GM23338 (cell line): ENCODE data around the gene PEA15. TPM values are rescaled to one million over a fixed set of nuclear protein-coding genes. Genes with fewer than 3 reads are reported as not detected.

Source experiments
- ATAC-seq: fragments of 200-7000 bp; cut with Tn5 transposase; 3 replicates; pipeline ENCODE4 v1.9.1; 2020
- DNase-seq: peaks from one replicate; pipeline ENCODE4 v3.0.0-alpha.2; 2015; ENCODE audit warnings: low spot score
- H2AFZ ChIP-seq: fragments of 200-600 bp; sonication (generic); 2 replicates; pipeline ENCODE4 v1.8.0; 2016; ENCODE audit warnings: antibody characterized with exemption, mild to moderate bottlenecking, moderate library complexity
- H3F3A ChIP-seq: fragments of 200-600 bp; sonication (generic); replicated peaks from 2 replicates; pipeline ENCODE4 v1.8.0; 2017; ENCODE audit warnings: antibody characterized with exemption, mixed run types, low read depth
- H3K27ac ChIP-seq: fragments of 200-600 bp; sonication (generic); 2 replicates; pipeline ENCODE4 v1.6.1; 2016; ENCODE audit warnings: low read depth
- H3K27me3 ChIP-seq: fragments of 200-600 bp; sonication (generic); 2 replicates; pipeline ENCODE4 v1.8.0; 2016; ENCODE audit warnings: mild to moderate bottlenecking, mixed run types, moderate library complexity; ENCODE audit not compliant: insufficient read depth
- H3K36me3 ChIP-seq: fragments of 200-600 bp; sonication (generic); 2 replicates; pipeline ENCODE4 v1.8.0; 2016; ENCODE audit warnings: mild to moderate bottlenecking; ENCODE audit not compliant: insufficient read depth
- H3K4me1 ChIP-seq: fragments of 200-600 bp; sonication (generic); 2 replicates; pipeline ENCODE4 v1.8.0; 2016; ENCODE audit warnings: mild to moderate bottlenecking, moderate library complexity; ENCODE audit not compliant: insufficient read depth
- H3K4me2 ChIP-seq: fragments of 200-600 bp; sonication (generic); 2 replicates; pipeline ENCODE4 v1.7.1; 2017; ENCODE audit warnings: mixed run types
- H3K4me3 ChIP-seq: fragments of 200-600 bp; sonication (generic); 2 replicates; pipeline ENCODE4 v1.6.1; 2016; ENCODE audit warnings: mixed run types
- H3K79me2 ChIP-seq: fragments of 200-600 bp; sonication (generic); replicated peaks from 2 replicates; pipeline ENCODE4 v1.8.0; 2017; ENCODE audit warnings: mild to moderate bottlenecking; ENCODE audit not compliant: insufficient read depth
- H3K9me2 ChIP-seq: fragments of 200-600 bp; sonication (generic); 2 replicates; pipeline ENCODE4 v1.8.0; 2017; ENCODE audit not compliant: insufficient read depth
- H4K20me1 ChIP-seq: fragments of 200-600 bp; sonication (generic); replicated peaks from 2 replicates; pipeline ENCODE4 v1.8.0; 2017; ENCODE audit warnings: mild to moderate bottlenecking; ENCODE audit not compliant: insufficient read depth
- H3K27ac Mint-ChIP-seq: 2 replicates; pipeline ENCODE4 v1.8.0; 2020; ENCODE audit warnings: inconsistent platforms, mild to moderate bottlenecking, moderate library complexity, mixed read lengths
- H3K27me3 Mint-ChIP-seq: 3 replicates; pipeline ENCODE4 v1.8.0; 2022; ENCODE audit warnings: low read depth, mild to moderate bottlenecking, moderate library complexity, mixed read lengths, inconsistent platforms; ENCODE audit not compliant: insufficient read depth, poor library complexity
- H3K36me3 Mint-ChIP-seq: 3 replicates; pipeline ENCODE4 v1.8.0; 2021; ENCODE audit warnings: low read depth, mild to moderate bottlenecking, inconsistent platforms, moderate library complexity, mixed read lengths
- H3K4me1 Mint-ChIP-seq: 3 replicates; pipeline ENCODE4 v1.8.0; 2020; ENCODE audit warnings: mild to moderate bottlenecking, inconsistent platforms, mixed read lengths
- H3K4me3 Mint-ChIP-seq: 3 replicates; pipeline ENCODE4 v1.8.0; 2021; ENCODE audit warnings: moderate library complexity, mild to moderate bottlenecking, inconsistent platforms, mixed read lengths
- H3K9me3 Mint-ChIP-seq: 3 replicates; pipeline ENCODE4 v1.8.0; 2020; ENCODE audit warnings: moderate library complexity, mild to moderate bottlenecking, inconsistent platforms, mixed read lengths
- CREB1 ChIP-seq: fragments of 250-450 bp; sonication (Bioruptor Pico); IDR thresholded peaks from 2 replicates; pipeline ENCODE4 v1.5.0; 2020; ENCODE audit warnings: low read depth, mild to moderate bottlenecking, moderate library complexity
- EZH2 ChIP-seq: fragments of 200-600 bp; sonication (generic); IDR thresholded peaks from one replicate; pipeline ENCODE4 v1.8.0; 2017; ENCODE audit warnings: antibody characterized with exemption, mild to moderate bottlenecking, low read depth; ENCODE audit not compliant: unreplicated experiment
- EZH2phosphoT487 ChIP-seq: fragments of 200-600 bp; sonication (generic); IDR thresholded peaks from one replicate; pipeline ENCODE4 v1.8.1; 2018; ENCODE audit warnings: antibody characterized with exemption; ENCODE audit not compliant: unreplicated experiment
- JUNB ChIP-seq: IDR thresholded peaks from one replicate; pipeline ENCODE4 v1.6.1; 2016; ENCODE audit warnings: antibody characterized with exemption; ENCODE audit not compliant: unreplicated experiment
- NANOG ChIP-seq: IDR thresholded peaks from 2 replicates; pipeline ENCODE4 v1.6.1; 2016; ENCODE audit warnings: antibody characterized with exemption, borderline replicate concordance
- POLR2AphosphoS5 ChIP-seq: IDR thresholded peaks from 2 replicates; pipeline ENCODE4 v1.6.1; 2016; ENCODE audit warnings: antibody characterized with exemption, low read depth
- REST ChIP-seq: IDR thresholded peaks from one replicate; pipeline ENCODE4 v1.6.1; 2018; ENCODE audit warnings: antibody characterized with exemption; ENCODE audit not compliant: unreplicated experiment
- STAT1 ChIP-seq: IDR thresholded peaks from one replicate; pipeline ENCODE4 v1.6.1; 2016; ENCODE audit warnings: antibody characterized with exemption; ENCODE audit not compliant: unreplicated experiment
- ZNF114 ChIP-seq: fragments of 250-450 bp; sonication (Bioruptor Pico); IDR thresholded peaks from 2 replicates; pipeline ENCODE4 v1.5.0; 2020; ENCODE audit warnings: mild to moderate bottlenecking, moderate library complexity
- ZNF331 ChIP-seq: fragments of 250-450 bp; sonication (Bioruptor Pico); IDR thresholded peaks from 2 replicates; pipeline ENCODE4 v1.5.0; 2020; ENCODE audit warnings: low read depth, mild to moderate bottlenecking, moderate library complexity
- polyA plus RNA-seq: library from polyadenylated mRNA; unstranded; fragments of >200 nt; fragmentation: Nextera tagmentation; extraction: Ambion mirVana; gene quantifications from 2 replicates; pipeline ENCODE4 v1.2.1, GENCODE V29; 2016
- total RNA-seq: library from RNA; depleted of rRNA; stranded (reverse); fragments of >200 nt; shearing (Covaris generic); gene quantifications from 2 replicates; pipeline ENCODE4 v1.2.3, GENCODE V29; 2014
- TF ChIP-seq, protein P1 (sequence below), 2 experiments: fragments of 200-600 bp in 1 of 2; sonication (generic) in 1 of 2; conservative IDR thresholded peaks; 2 replicates each; pipeline versions ENCODE4 v1.5.1 to v1.6.1; 2016 to 2017; ENCODE audit warnings: antibody characterized with exemption in 2 of 2, low read depth in 2 of 2, mild to moderate bottlenecking in 2 of 2, moderate library complexity in 1 of 2
- TF ChIP-seq, protein P2 (sequence below): fragments of 250-450 bp; sonication (Bioruptor Pico); IDR thresholded peaks from 2 replicates; pipeline ENCODE4 v1.5.0; 2020; ENCODE audit warnings: mild to moderate bottlenecking, moderate library complexity
- TF ChIP-seq, protein P3 (sequence below): IDR thresholded peaks from 2 replicates; pipeline ENCODE4 v1.6.1; 2016; ENCODE audit warnings: antibody characterized with exemption

Gene PEA15
- total and polyA plus RNA-seq, 2 experiments from 2014 or later: 60.3 to 80.8 TPM

GRCh38 chr1:160238408-160238807 is 33.2 kb downstream of the PEA15 start:
- Histone ChIP-seq H3K9me2 (no peaks in the 10 kb centered on the region), H4K20me1 (peaks cover 30% of the 10 kb centered on the region), H3K4me3 (no peak overlapping the region), H3K27me3 (no peaks in the 10 kb centered on the region), H2AFZ (no peak overlapping the region), H3F3A (peaks cover 8% of the 10 kb centered on the region; the same call in 1 of the 2 replicates), H3K4me2 (no peak overlapping the region), H3K79me2 (peaks cover 13% of the 10 kb centered on the region), H3K36me3 (peaks cover 52% of the 10 kb centered on the region), H3K27ac (peak overlapping the region; percentile 26; the same call in 1 of the 2 replicates), H3K4me1 (no peaks in the 10 kb centered on the region)
- Mint-ChIP-seq H3K36me3 (peaks cover 53% of the 10 kb centered on the region), H3K4me3 (no peak overlapping the region), H3K27ac (no peak overlapping the region), H3K27me3 (no peaks in the 10 kb centered on the region), H3K9me3 (no peaks in the 10 kb centered on the region), H3K4me1 (no peaks in the 10 kb centered on the region; the same call in 2 of the 3 replicates)
- TF ChIP-seq, protein P1, sequence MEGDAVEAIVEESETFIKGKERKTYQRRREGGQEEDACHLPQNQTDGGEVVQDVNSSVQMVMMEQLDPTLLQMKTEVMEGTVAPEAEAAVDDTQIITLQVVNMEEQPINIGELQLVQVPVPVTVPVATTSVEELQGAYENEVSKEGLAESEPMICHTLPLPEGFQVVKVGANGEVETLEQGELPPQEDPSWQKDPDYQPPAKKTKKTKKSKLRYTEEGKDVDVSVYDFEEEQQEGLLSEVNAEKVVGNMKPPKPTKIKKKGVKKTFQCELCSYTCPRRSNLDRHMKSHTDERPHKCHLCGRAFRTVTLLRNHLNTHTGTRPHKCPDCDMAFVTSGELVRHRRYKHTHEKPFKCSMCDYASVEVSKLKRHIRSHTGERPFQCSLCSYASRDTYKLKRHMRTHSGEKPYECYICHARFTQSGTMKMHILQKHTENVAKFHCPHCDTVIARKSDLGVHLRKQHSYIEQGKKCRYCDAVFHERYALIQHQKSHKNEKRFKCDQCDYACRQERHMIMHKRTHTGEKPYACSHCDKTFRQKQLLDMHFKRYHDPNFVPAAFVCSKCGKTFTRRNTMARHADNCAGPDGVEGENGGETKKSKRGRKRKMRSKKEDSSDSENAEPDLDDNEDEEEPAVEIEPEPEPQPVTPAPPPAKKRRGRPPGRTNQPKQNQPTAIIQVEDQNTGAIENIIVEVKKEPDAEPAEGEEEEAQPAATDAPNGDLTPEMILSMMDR (conservative IDR thresholded peaks at IDR 0.05; ENCODE audit: low read depth in 2 of 2): no peak
- TF ChIP-seq, protein P2, sequence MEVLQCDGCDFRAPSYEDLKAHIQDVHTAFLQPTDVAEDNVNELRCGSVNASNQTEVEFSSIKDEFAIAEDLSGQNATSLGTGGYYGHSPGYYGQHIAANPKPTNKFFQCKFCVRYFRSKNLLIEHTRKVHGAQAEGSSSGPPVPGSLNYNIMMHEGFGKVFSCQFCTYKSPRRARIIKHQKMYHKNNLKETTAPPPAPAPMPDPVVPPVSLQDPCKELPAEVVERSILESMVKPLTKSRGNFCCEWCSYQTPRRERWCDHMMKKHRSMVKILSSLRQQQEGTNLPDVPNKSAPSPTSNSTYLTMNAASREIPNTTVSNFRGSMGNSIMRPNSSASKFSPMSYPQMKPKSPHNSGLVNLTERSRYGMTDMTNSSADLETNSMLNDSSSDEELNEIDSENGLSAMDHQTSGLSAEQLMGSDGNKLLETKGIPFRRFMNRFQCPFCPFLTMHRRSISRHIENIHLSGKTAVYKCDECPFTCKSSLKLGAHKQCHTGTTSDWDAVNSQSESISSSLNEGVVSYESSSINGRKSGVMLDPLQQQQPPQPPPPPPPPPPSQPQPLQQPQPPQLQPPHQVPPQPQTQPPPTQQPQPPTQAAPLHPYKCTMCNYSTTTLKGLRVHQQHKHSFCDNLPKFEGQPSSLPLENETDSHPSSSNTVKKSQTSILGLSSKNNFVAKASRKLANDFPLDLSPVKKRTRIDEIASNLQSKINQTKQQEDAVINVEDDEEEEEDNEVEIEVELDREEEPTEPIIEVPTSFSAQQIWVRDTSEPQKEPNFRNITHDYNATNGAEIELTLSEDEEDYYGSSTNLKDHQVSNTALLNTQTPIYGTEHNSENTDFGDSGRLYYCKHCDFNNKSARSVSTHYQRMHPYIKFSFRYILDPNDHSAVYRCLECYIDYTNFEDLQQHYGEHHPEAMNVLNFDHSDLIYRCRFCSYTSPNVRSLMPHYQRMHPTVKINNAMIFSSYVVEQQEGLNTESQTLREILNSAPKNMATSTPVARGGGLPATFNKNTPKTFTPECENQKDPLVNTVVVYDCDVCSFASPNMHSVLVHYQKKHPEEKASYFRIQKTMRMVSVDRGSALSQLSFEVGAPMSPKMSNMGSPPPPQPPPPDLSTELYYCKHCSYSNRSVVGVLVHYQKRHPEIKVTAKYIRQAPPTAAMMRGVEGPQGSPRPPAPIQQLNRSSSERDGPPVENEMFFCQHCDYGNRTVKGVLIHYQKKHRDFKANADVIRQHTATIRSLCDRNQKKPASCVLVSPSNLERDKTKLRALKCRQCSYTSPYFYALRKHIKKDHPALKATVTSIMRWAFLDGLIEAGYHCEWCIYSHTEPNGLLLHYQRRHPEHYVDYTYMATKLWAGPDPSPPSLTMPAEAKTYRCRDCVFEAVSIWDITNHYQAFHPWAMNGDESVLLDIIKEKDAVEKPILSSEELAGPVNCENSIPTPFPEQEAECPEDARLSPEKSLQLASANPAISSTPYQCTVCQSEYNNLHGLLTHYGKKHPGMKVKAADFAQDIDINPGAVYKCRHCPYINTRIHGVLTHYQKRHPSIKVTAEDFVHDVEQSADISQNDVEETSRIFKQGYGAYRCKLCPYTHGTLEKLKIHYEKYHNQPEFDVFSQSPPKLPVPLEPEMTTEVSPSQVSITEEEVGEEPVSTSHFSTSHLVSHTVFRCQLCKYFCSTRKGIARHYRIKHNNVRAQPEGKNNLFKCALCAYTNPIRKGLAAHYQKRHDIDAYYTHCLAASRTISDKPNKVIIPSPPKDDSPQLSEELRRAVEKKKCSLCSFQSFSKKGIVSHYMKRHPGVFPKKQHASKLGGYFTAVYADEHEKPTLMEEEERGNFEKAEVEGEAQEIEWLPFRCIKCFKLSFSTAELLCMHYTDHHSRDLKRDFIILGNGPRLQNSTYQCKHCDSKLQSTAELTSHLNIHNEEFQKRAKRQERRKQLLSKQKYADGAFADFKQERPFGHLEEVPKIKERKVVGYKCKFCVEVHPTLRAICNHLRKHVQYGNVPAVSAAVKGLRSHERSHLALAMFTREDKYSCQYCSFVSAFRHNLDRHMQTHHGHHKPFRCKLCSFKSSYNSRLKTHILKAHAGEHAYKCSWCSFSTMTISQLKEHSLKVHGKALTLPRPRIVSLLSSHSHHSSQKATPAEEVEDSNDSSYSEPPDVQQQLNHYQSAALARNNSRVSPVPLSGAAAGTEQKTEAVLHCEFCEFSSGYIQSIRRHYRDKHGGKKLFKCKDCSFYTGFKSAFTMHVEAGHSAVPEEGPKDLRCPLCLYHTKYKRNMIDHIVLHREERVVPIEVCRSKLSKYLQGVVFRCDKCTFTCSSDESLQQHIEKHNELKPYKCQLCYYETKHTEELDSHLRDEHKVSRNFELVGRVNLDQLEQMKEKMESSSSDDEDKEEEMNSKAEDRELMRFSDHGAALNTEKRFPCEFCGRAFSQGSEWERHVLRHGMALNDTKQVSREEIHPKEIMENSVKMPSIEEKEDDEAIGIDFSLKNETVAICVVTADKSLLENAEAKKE (CRISPR knock-in tag): no peak
- TF ChIP-seq JUNB (no peak), STAT1 (no peak), ZNF331 (no peak), EZH2phosphoT487 (no peak), CREB1 (CRISPR knock-in tag) (no peak), EZH2 (no peak), REST (no peak), NANOG (no peak), ZNF114 (CRISPR knock-in tag) (no peak), POLR2AphosphoS5 (no peak)
- TF ChIP-seq, protein P3, sequence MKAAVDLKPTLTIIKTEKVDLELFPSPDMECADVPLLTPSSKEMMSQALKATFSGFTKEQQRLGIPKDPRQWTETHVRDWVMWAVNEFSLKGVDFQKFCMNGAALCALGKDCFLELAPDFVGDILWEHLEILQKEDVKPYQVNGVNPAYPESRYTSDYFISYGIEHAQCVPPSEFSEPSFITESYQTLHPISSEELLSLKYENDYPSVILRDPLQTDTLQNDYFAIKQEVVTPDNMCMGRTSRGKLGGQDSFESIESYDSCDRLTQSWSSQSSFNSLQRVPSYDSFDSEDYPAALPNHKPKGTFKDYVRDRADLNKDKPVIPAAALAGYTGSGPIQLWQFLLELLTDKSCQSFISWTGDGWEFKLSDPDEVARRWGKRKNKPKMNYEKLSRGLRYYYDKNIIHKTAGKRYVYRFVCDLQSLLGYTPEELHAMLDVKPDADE: no peak
- ATAC-seq (no peak), DNase-seq (no peak)
